Measurements from ENCODE around the gene AIG1. TPM values are rescaled to one million over a fixed set of nuclear protein-coding genes. Genes with fewer than 3 reads are reported as not detected.
"Not testable (repeated sequence)": the region's sequence is repeated elsewhere in the genome, so short reads cannot be mapped to it uniquely, and the experiment has no call there.

The AIG1 gene
- total RNA-seq, 2 donors from 2014 or later, result 41.3 to 67.0 TPM

- H3K9me3 ChIP-seq, result no peaks in the 10 kb centered on the region
- no peak overlapping the region for H3K4me3 ChIP-seq
- DNase-seq (ENCODE audit: low spot score), result no peak
- H3K27ac ChIP-seq, result no peak overlapping the region
- TF ChIP-seq POLR2AphosphoS5 (IDR thresholded peaks at IDR 0.05) (no peak), CTCF (IDR thresholded peaks at IDR 0.05) (no peak), POLR2A (IDR thresholded peaks at IDR 0.05) (no peak)
- H3K36me3 ChIP-seq, result no peaks in the 10 kb centered on the region
- no peaks in the 10 kb centered on the region for H3K27me3 ChIP-seq (replicated peaks; ENCODE audit: insufficient read depth)
- WGBS, result 87% methylated on average over 6 of the region's 6 CpGs
- no peaks in the 10 kb centered on the region for H3K4me1 ChIP-seq (replicated peaks)
- intact Hi-C loops (cut with DNase I), result no loop called here
Measured at GRCh38 chr6:143299253-143300166, 238.8 kb downstream of the AIG1 start.

GRCh38 chr6:143301188-143301587, 240.5 kb downstream of the AIG1 start:
- intact Hi-C loops (cut with DNase I), result no loop called here
- no peak for TF ChIP-seq POLR2A (IDR thresholded peaks at IDR 0.05)
- TF ChIP-seq CTCF (IDR thresholded peaks at IDR 0.05), result no peak
- no peak for TF ChIP-seq POLR2AphosphoS5 (IDR thresholded peaks at IDR 0.05)
- Histone ChIP-seq H3K36me3 (no peaks in the 10 kb centered on the region), H3K27ac (no peak overlapping the region), H3K9me3 (no peaks in the 10 kb centered on the region), H3K4me3 (no peak overlapping the region), H3K27me3 (replicated peaks; ENCODE audit: insufficient read depth) (no peaks in the 10 kb centered on the region), H3K4me1 (replicated peaks) (no peaks in the 10 kb centered on the region)
- WGBS, result 54% methylated on average over 4 of the region's 4 CpGs
- DNase-seq (ENCODE audit: low spot score), result no peak

- H3K4me1 ChIP-seq (replicated peaks); intact Hi-C loops (cut with DNase I); H3K36me3 ChIP-seq; H3K27ac ChIP-seq; H3K9me3 ChIP-seq; H3K27me3 ChIP-seq (replicated peaks; ENCODE audit: insufficient read depth); DNase-seq (ENCODE audit: low spot score); H3K4me3 ChIP-seq: not testable (repeated sequence)
- WGBS, result 95% methylated on average over 10 of the region's 10 CpGs
Measured at GRCh38 chr6:143307760-143308159, 247.1 kb downstream of the AIG1 start.

- H3K9me3 ChIP-seq, result no peaks in the 10 kb centered on the region
- TF ChIP-seq CTCF (IDR thresholded peaks at IDR 0.05) (no peak), POLR2AphosphoS5 (IDR thresholded peaks at IDR 0.05) (no peak), POLR2A (IDR thresholded peaks at IDR 0.05) (no peak)
- H3K4me1 ChIP-seq (replicated peaks), result no peaks in the 10 kb centered on the region
- H3K4me3 ChIP-seq, result no peak overlapping the region
- H3K27me3 ChIP-seq (replicated peaks; ENCODE audit: insufficient read depth), result no peaks in the 10 kb centered on the region
- 97% methylated on average over 4 of the region's 4 CpGs for WGBS
- no peaks in the 10 kb centered on the region for H3K36me3 ChIP-seq
- intact Hi-C loops (cut with DNase I), result no loop called here
- DNase-seq (ENCODE audit: low spot score), result no peak
- H3K27ac ChIP-seq, result no peak overlapping the region
Measured at GRCh38 chr6:143313163-143313562, 252.5 kb downstream of the AIG1 start.

GRCh38 chr6:143321491-143322086, 260.9 kb downstream of the AIG1 start:
- no peaks in the 10 kb centered on the region for H3K36me3 ChIP-seq
- no peak overlapping the region for H3K27ac ChIP-seq
- no peak overlapping the region for H3K4me3 ChIP-seq
- 95% methylated on average over 5 of the region's 5 CpGs for WGBS
- TF ChIP-seq CTCF (IDR thresholded peaks at IDR 0.05) (no peak), POLR2AphosphoS5 (IDR thresholded peaks at IDR 0.05) (no peak), POLR2A (IDR thresholded peaks at IDR 0.05) (no peak)
- H3K9me3 ChIP-seq, result no peaks in the 10 kb centered on the region
- intact Hi-C loops (cut with DNase I), result no loop called here
- H3K4me1 ChIP-seq (replicated peaks), result no peaks in the 10 kb centered on the region
- no peak for DNase-seq (ENCODE audit: low spot score)
- H3K27me3 ChIP-seq (replicated peaks; ENCODE audit: insufficient read depth), result no peaks in the 10 kb centered on the region
